Liver (tissue), 3 donors: ENCODE results near the gene GEMIN5.
"Not testable (repeated sequence)": the region's sequence is repeated elsewhere in the genome, so short reads cannot be mapped to it uniquely, and the experiment has no call there.

ENCODE experiments used
- ATF3 ChIP-seq: IDR thresholded peaks from 2 replicates; pipeline ENCODE4 v1.6.1; 2016; ENCODE audit warnings: antibody characterized with exemption
- CTCF ChIP-seq: fragments of 150-350 bp; IDR thresholded peaks from 2 replicates; pipeline ENCODE4 v1.5.1; 2017; ENCODE audit warnings: improper control_type of control experiment, low read depth, low read length; ENCODE audit not compliant: missing input control
- EGR1 ChIP-seq, 2 donors: IDR thresholded peaks; 2 replicates each; pipeline ENCODE4 v1.6.1; 2016 to 2018; ENCODE audit warnings: antibody characterized with exemption in 2 of 2, low read depth in 2 of 2
- GABPA ChIP-seq, 2 donors: IDR thresholded peaks in 1 of 2; conservative IDR thresholded peaks in 1 of 2; 2 replicates each; pipeline ENCODE4 v1.6.1; 2016; ENCODE audit warnings: antibody characterized with exemption in 2 of 2, mild to moderate bottlenecking in 1 of 2, moderate library complexity in 1 of 2
- JUND ChIP-seq, 2 donors: IDR thresholded peaks; 2 replicates each; pipeline ENCODE4 v1.6.1; 2016; ENCODE audit warnings: antibody characterized with exemption in 2 of 2
- RAD21 ChIP-seq, 2 donors: IDR thresholded peaks; 2 replicates each; pipeline ENCODE4 v1.6.1; 2016; ENCODE audit warnings: antibody characterized with exemption in 2 of 2, mild to moderate bottlenecking in 2 of 2
- REST ChIP-seq: IDR thresholded peaks from 2 replicates; pipeline ENCODE4 v1.6.1; 2016; ENCODE audit warnings: antibody characterized with exemption, mild to moderate bottlenecking
- SP1 ChIP-seq: IDR thresholded peaks from 2 replicates; pipeline ENCODE4 v1.6.1; 2018; ENCODE audit warnings: antibody characterized with exemption, mild to moderate bottlenecking
- TAF1 ChIP-seq: conservative IDR thresholded peaks from 2 replicates; pipeline ENCODE4 v1.6.1; 2016; ENCODE audit warnings: antibody characterized with exemption, mild to moderate bottlenecking
- YY1 ChIP-seq: IDR thresholded peaks from 2 replicates; pipeline ENCODE4 v1.6.1; 2016; ENCODE audit warnings: antibody characterized with exemption, mild to moderate bottlenecking
- ZBTB33 ChIP-seq: IDR thresholded peaks from 2 replicates; pipeline ENCODE4 v1.6.1; 2016; ENCODE audit warnings: antibody characterized with exemption
- donor health status: healthy.
- donor health status: healthy.

- TF ChIP-seq CTCF; EGR1 (IDR thresholded peaks at IDR 0.05; ENCODE audit: low read depth in 2 of 2); YY1; ZBTB33; GABPA (IDR thresholded peaks at IDR 0.05 in 1 of 2, conservative IDR thresholded peaks at IDR 0.05 in 1 of 2); REST; SP1; RAD21 (IDR thresholded peaks at IDR 0.05); ATF3; TAF1; JUND (IDR thresholded peaks at IDR 0.05): not testable (repeated sequence)
These were observed 38.1 kb upstream of the GEMIN5 start for GRCh38 chr5:154976082-154976481.
